GM18519 (cell line): ENCODE results near the gene EMD.

Experiments
- ATAC-seq: cut with Tn5 transposase; IDR thresholded peaks from one replicate; pipeline ENCODE4 v1.9.1; 2021; ENCODE audit warnings: mild to moderate bottlenecking, moderate library complexity; ENCODE audit not compliant: unreplicated experiment, low FRiP score

The EMD gene

GRCh38 chrX:154411981-154412340, 32.9 kb downstream of the EMD start:
- ATAC-seq: no peak

DNA sequence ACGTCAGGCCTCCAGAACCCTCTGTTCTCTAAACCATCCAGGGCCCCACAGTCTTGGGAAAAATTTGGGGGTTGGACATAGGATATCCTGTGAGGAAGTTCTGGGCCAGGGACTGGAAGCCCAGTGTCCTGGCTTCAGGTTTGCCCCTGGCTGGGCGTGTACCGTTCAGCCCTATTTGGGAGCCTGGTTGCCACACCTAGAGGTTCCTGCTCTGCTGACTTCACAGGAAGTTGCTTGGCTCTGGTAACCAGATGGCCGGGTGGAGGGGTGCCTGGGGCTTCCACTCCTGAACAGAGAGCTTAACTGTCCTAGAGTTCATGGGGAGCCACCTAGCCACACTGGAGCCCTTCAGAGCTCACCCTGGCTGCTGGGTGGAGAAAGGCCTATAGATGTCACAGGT, 33.4 kb downstream of the EMD start:
- no peak for ATAC-seq

DNA sequence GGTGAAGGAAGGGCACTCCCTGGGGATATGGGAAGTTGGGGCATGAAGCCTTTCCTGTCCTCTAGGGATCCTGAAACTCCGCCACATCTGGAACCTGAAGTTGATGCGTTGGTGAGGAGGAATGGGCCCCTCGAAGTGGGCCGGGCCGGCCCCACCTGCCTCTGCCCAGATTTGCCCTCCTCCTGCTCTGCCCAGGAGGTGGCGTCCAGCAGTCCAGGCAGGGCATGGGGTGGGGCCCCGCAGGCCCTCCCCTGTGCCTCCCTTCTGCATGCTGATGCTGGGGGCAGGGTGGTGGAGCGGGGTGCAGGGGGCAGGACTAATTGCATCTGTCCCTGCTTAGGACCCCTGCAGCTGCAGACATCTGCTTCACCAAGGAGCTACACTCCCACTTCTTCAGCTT, 34.0 kb downstream of the EMD start:
- no peak for ATAC-seq

- ATAC-seq: no peak
These were observed 38.1 kb downstream of the EMD start for GRCh38 chrX:154417157-154417556.

GRCh38 chrX:154419189-154419588, 40.1 kb downstream of the EMD start:
- ATAC-seq: no peak

GRCh38 chrX:154419688-154420401, 40.8 kb downstream of the EMD start:
- ATAC-seq: no peak

DNA sequence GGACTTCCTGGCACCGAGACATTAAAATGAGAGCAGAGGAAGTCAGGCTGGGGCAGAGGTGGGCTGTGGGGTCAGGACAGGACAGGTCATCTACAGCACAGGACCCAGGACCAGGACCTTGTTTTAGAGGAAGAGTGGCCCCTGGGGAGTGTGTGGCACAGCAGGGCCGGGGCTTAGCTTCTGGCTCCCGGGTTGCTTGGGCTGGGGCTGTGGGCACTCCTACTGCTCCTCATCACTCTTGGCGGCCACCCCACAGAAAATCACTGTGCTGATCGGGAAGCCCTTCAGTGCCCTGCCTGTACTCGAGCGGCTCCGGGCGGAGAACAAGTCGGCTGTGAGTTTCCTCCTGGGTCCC, 41.3 kb downstream of the EMD start:
- ATAC-seq: no peak

- no peak for ATAC-seq
These were observed 48.0 kb downstream of the EMD start for GRCh38 chrX:154426916-154427770.

DNA sequence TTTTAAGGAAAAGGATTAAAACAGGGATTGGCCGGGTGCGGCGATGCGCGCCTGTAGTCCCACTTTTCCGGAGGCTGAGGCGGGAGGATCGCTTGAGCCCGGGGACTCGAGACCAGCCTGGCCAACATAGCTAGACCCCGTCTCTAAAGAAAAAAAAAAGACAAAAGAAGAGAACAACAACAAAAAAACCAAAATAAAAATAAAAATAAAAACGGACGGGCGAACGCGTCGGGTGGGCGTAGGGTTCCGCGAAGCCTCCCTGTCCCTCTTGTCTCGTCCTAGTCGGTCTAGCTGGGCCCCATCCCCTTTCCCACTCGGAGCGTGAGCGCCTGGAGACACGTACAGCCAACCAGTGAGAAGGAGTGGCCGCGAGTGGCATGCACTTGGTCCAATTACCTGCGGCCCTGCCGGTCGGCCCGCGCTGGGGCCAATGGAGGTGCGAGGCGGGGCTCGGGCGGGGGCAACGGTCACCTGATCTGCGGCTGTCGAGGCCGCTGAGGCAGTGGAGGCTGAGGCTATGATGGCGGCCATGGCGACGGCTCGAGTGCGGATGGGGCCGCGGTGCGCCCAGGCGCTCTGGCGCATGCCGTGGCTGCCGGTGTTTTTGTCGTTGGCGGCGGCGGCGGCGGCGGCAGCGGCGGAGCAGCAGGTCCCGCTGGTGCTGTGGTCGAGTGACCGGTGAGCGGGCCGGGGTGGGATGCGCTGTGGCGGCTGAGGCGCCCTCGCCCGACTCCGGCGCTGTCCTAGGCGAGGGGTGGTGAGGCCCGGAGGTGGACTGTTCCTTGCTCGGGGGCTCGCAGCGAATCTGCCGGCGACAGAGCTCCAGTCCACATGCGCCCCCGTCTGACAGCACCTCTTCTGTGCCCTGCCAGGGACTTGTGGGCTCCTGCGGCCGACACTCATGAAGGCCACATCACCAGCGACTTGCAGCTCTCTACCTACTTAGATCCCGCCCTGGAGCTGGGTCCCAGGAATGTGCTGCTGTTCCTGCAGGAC, 49.4 kb downstream of the EMD start, which contains the start of gene ATP6AP1:
TSS of gene ATP6AP1 (plus strand) at position 502 of the 996 bp plus-strand sequence. CDS start at position 518, 16 bp downstream.
- ATAC-seq: peak; percentile 85

- ATAC-seq: no peak
These were observed 50.6 kb downstream of the EMD start for GRCh38 chrX:154429711-154430110.

DNA sequence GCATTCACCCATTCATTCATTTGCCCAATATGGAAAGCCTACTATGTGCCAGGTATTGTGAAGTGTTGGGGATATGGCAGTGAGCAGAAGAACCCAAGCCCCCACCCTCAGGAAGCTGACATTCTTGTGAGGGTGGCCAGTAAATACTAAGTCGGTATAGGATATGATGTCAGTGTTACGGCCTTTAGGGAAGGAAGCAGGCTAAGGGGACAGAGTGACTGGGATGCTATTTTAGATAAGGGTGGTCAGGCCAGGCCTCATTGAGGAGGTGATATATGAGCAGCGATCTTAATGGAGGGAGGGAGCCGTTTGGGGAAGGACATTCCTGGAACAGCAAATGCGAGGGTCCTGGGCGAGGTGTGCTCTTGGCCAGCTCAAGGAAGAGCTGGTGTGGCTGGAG, 51.4 kb downstream of the EMD start:
- ATAC-seq: no peak

DNA sequence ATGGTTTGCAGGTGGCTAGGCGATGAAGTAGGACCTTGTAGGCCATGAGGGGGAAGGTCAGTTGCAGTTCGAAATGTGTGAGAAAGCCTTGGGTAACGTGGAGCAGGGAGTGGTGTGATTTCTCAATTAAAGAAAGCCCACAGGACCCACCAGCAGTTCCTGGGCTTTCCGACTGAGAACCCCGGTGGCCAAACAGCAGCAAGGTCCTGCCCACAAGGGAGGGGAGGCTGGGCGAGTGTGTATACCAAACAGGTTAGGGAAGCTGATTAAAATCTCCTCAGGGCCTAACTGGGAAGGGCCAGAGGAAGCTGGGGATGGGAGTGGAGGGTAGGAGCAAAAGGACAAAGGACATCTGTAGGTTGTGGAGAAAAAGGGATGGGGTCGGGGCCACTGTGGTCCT, 51.8 kb downstream of the EMD start:
- ATAC-seq: no peak
